GM18498 (cell line): ENCODE results near the gene BRWD1.
"Not testable (repeated sequence)": the region's sequence is repeated elsewhere in the genome, so short reads cannot be mapped to it uniquely, and the experiment has no call there.

ENCODE experiments used
- ATAC-seq: cut with Tn5 transposase; IDR thresholded peaks from one replicate; pipeline ENCODE4 v1.9.1; 2021; ENCODE audit warnings: mild to moderate bottlenecking, moderate library complexity; ENCODE audit not compliant: unreplicated experiment

The BRWD1 gene

DNA sequence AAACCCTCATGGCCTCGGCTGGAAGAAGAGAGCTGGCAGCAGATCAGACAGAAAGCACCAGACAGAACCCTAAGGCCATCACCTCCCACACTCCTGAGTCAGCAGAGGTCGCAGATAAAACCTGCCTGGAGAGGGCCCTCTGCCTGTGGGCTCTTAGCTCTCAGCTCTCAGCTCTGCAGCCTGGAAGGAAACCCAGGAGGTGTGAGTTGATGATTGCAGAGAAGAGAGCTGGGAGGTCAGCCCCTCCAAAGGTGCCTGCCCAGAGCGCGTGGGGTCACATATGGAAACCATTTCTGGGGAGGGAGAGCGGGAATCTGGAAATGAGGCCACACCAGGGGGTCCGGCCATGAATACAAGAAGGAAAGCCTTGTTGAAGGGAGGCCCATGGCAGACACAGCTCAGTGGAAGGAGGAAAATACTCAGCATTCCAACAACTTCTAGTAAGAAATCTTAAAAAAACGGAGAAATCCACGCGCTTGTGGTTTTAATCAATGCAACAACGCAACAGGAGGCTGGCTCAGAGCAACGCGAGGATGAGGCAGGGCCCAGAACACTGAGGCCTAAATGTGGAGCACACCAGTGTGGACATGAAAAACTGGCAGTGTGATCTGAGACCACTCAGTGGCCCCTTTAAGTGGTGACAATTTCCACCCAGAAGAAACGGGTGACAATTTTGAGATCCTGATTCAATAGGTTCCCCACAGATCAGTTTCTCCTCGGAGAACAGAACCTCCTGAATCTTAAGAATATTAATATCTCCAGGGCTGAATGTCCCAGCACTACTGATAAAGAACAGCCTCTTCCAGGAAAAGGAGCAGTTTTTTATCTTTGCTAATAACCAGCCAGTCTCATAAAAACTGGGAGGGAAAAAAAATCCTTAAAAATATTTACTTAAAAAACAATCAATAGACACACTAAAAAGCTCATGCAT is 175.9 kb downstream of the BRWD1 start:
- ATAC-seq: no peak

DNA sequence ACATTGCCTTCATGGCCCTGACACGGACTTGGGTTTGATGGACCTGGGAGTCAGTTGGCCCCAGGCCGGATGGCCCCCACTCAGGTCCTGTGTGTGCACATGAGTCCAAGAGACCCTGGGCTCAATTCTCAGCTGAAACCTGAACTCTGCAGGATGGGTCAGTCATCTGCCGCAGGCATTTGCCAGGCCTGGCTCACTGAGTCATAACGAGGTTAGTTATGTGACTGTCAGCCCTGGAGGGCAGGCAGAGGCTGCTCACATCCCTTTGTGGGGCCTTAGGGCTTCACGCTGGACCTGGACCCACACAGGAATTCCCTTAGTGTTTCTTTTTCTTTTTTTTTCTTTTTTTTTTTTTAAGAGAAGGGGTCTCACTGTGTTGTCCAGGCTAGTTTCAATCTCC is 176.7 kb downstream of the BRWD1 start:
- no peak for ATAC-seq

DNA sequence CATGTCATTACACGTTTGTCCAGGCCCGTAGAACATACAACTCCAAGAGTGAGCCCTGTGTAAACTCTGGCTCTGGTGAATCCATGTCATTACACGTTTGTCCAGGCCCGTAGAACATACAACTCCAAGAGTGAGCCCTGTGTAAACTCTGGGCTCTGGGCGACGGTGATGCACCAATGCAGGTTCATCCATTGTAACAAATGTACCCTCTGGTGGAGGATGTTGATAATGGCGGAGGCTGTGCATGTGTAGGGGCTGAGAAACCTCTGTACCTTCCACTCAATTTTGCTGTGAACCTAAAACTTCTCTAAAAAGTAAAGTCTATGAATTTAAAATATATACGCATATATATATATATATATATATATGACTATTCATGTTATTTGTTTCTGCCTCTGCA is 177.3 kb downstream of the BRWD1 start:
- not testable (repeated sequence) for ATAC-seq

DNA sequence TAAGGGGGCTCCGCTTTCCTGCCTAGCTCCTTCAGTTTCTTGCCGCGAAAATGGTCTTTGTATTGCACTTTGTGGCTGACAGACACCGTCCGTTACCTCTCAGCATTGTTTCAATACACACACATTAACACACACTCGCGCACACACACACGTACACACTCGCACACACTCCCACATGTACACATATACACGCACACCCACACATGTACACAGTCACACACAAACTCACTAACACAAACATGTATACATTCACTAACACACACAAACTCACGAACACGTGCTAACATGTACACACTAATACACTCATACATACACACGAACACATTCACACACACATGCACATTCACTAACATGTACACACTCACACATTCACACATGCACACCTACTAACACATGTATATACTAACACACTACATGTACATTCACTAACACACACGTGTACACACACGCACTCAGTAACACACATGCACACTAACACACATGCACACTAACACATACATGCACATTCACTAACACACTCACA is 179.1 kb downstream of the BRWD1 start:
- no peak for ATAC-seq
